Measurements from ENCODE around the gene SDK2. TPM values are rescaled to one million over a fixed set of nuclear protein-coding genes. Genes with fewer than 3 reads are reported as not detected.

SDK2 gene
- polyA plus RNA-seq, 3 donors, result 0.01 TPM; not detected in 2

DNA sequence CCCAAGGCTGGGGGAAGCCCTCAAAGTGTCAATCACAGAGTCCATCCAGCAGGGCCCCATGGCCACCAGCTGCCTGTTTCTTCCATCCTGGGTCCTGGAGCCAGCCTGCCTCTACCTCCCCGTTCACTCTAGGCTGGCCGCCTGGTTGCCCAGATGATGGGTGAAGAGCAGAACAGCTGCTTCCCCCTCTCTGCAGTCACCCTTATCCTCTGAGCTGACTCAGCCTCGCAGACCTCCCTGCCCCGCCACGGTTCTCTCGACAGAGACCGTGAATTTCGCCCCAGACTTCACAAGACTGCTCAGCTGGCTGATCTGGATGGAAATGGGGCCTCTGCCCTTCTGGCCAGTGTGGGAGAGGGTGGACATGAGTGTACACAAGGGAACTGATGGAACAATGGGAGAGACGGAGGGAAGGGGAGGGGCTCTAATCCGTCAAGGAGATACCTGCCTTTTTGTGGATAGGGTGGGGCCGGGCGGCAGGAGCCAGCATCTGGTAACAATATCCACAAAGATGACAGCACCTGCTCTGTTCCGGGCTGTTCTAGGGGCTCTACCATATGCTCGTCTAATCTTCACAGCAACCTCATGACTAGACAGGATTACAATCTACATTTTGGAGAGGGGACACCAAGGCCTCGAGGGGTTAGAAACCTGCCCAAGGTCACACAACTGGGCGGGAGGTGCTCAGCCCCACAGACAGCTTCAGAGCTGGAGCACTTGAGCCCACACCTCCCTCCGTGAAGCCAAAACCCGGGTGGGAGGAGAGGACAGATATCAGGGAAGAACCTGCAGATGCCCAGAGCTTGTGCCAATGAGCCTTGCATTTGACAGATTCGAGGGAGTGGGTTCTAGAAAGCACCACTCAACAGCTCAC is 136.0 kb downstream of the SDK2 start:
- H3K4me2 ChIP-seq (replicated peaks; ENCODE audit: extremely low read depth, low read length, poor library complexity, severe bottlenecking), result no peak overlapping the region
- H3K27me3 Mint-ChIP-seq (ENCODE audit: low read depth in 3 of 3), result peaks cover 0 to 2% (median 2%) of the 10 kb centered on the region in 3 donors
- 58% methylated on average over 6 of the region's 19 CpGs for WGBS (ENCODE audit: insufficient coverage)
- H3K36me3 ChIP-seq (replicated peaks in 1 of 2; ENCODE audit: control insufficient read depth in 1 of 2, insufficient read depth in 2 of 2, low read length in 2 of 2), result no peaks in the 10 kb centered on the region
- no peaks in the 10 kb centered on the region for H3K36me3 Mint-ChIP-seq
- H3K27me3 ChIP-seq (ENCODE audit: control insufficient read depth in 2 of 2, insufficient read depth in 2 of 2, low read length in 2 of 2), result no peaks in the 10 kb centered on the region
- H3K4me1 Mint-ChIP-seq, result no peaks in the 10 kb centered on the region
- no peak overlapping the region for H3K9ac ChIP-seq (ENCODE audit: insufficient read depth, low read length, poor library complexity, severe bottlenecking)
- H4K20me1 ChIP-seq (ENCODE audit: insufficient read depth, low read length), result no peaks in the 10 kb centered on the region
- no peaks in the 10 kb centered on the region for H3K79me2 ChIP-seq (ENCODE audit: insufficient read depth, low read length)
- H3K27ac Mint-ChIP-seq, result peak overlapping the region in 1 of 7 donors; percentile 42
- TF ChIP-seq CTCF (IDR thresholded peaks at IDR 0.05), result no peak
- no peak overlapping the region for H2AFZ ChIP-seq (ENCODE audit: insufficient read depth, low read depth, low read length, poor library complexity, severe bottlenecking)
- no peak overlapping the region for H3K27ac ChIP-seq (ENCODE audit: low read depth in 1 of 2, low read length in 2 of 2)
- DNase-seq, result no peak
- H3K4me3 ChIP-seq (replicated peaks in 1 of 3; ENCODE audit: low read depth in 2 of 3, low read length in 3 of 3), result no peak overlapping the region
- peaks cover 0 to 6% (median 0%) of the 10 kb centered on the region in 7 donors for H3K9me3 Mint-ChIP-seq
- intact Hi-C loops (cut with micrococcal nuclease), result no loop called here
- H3K9me3 ChIP-seq (replicated peaks in 1 of 2; ENCODE audit: control insufficient read depth in 1 of 2, insufficient read depth in 1 of 2, low read length in 2 of 2), result no peaks in the 10 kb centered on the region
- no peak overlapping the region for H3K4me3 Mint-ChIP-seq
- no peaks in the 10 kb centered on the region for H3K4me1 ChIP-seq (ENCODE audit: control insufficient read depth in 1 of 2, insufficient read depth in 2 of 2, low read length in 2 of 2)

DNA sequence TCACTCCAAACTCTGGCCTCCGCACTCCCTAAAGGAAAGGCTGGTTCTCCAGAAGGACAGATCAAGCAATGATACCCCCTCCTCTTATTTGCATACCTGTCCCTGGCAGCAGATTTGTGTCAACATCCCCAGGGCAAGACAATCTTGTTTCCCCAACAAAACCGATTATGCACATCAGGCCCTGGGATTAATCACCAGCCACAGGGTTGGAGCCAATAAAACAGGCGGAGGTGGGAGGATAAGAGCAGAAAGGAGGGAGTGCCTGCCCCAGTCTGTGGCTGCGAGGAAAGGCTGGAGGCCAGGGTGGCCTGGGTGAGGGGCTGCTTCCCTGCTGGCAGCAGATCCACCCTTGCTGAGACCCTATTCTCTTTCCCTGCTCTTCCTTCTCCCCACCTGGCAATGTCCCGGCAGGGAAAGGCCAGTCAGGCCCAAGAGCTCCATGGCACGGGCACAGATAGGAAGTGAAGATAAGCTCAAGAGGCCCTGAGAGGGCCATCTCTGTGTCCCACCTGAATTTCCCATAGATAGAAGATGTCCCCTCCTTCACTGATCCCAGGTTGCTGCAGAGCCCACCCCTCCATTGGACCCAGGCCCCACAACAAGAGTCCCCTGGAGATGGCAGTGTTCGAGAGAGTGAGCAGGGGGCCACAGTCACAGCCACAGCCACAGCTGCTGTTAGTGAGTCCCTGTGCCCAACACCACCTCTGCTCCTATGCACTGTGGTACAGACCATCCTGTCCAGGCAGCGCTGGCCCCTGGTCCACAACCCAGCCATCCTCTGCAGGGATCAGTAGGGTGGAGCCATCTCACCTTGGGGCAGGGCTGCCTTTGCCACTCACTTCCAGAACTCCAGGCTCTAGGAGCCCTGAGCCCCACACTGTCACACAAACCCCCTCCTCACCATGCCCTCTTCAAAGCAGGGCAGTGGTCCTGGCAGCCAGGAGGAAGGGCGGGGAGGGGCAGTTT is 137.5 kb downstream of the SDK2 start:
- Histone ChIP-seq H3K4me3 (replicated peaks in 1 of 3; ENCODE audit: low read depth in 2 of 3, low read length in 3 of 3) (no peak overlapping the region), H3K27ac (ENCODE audit: low read depth in 1 of 2, low read length in 2 of 2) (no peak overlapping the region), H3K36me3 (replicated peaks in 1 of 2; ENCODE audit: control insufficient read depth in 1 of 2, insufficient read depth in 2 of 2, low read length in 2 of 2) (no peaks in the 10 kb centered on the region), H3K27me3 (ENCODE audit: control insufficient read depth in 2 of 2, insufficient read depth in 2 of 2, low read length in 2 of 2) (no peaks in the 10 kb centered on the region), H3K4me1 (ENCODE audit: control insufficient read depth in 1 of 2, insufficient read depth in 2 of 2, low read length in 2 of 2) (no peaks in the 10 kb centered on the region), H4K20me1 (ENCODE audit: insufficient read depth, low read length) (no peaks in the 10 kb centered on the region), H2AFZ (ENCODE audit: insufficient read depth, low read depth, low read length, poor library complexity, severe bottlenecking) (no peak overlapping the region), H3K9ac (ENCODE audit: insufficient read depth, low read length, poor library complexity, severe bottlenecking) (no peak overlapping the region), H3K79me2 (ENCODE audit: insufficient read depth, low read length) (no peaks in the 10 kb centered on the region), H3K4me2 (replicated peaks; ENCODE audit: extremely low read depth, low read length, poor library complexity, severe bottlenecking) (no peak overlapping the region), H3K9me3 (replicated peaks in 1 of 2; ENCODE audit: control insufficient read depth in 1 of 2, insufficient read depth in 1 of 2, low read length in 2 of 2) (no peaks in the 10 kb centered on the region)
- H3K9me3 Mint-ChIP-seq, result peaks cover 0 to 6% (median 0%) of the 10 kb centered on the region in 7 donors
- no peak for TF ChIP-seq CTCF (IDR thresholded peaks at IDR 0.05)
- WGBS (ENCODE audit: insufficient coverage), result 96% methylated on average over 5 of the region's 9 CpGs
- H3K4me1 Mint-ChIP-seq, result no peaks in the 10 kb centered on the region
- intact Hi-C loops (cut with micrococcal nuclease), result no loop called here
- peak overlapping the region in 1 of 7 donors; percentile 5 for H3K27ac Mint-ChIP-seq
- H3K27me3 Mint-ChIP-seq (ENCODE audit: low read depth in 3 of 3), result peaks cover 0 to 2% (median 2%) of the 10 kb centered on the region in 3 donors
- no peaks in the 10 kb centered on the region for H3K36me3 Mint-ChIP-seq
- no peak for DNase-seq
- H3K4me3 Mint-ChIP-seq, result no peak overlapping the region
